ENCODE measurements around the gene TP53BP1.

Gene TP53BP1

GRCh38 chr15:43517354-43518196 is 24.6 kb upstream of the TP53BP1 start, which contains the start of gene MAP1A:
TSS of gene MAP1A (plus strand) at chr15:43517608. CDS start at chr15:43521474, 3,866 bp downstream.
- peak; percentile 19 for DNase-seq

- no peak for DNase-seq
Observed at GRCh38 chr15:43516801-43517353, 23.9 kb upstream of the TP53BP1 start.

- no peak for DNase-seq
Observed at GRCh38 chr15:43516185-43516584, 23.2 kb upstream of the TP53BP1 start.

- no peak for DNase-seq
Observed at GRCh38 chr15:43515741-43516140, 22.8 kb upstream of the TP53BP1 start.

- DNase-seq = peak; percentile 12
Observed at GRCh38 chr15:43514241-43515057, 21.5 kb upstream of the TP53BP1 start.

GRCh38 chr15:43513550-43513949 is 20.6 kb upstream of the TP53BP1 start:
- no peak for DNase-seq

GRCh38 chr15:43511012-43511885 is 18.3 kb upstream of the TP53BP1 start:
- peak; percentile 16 for DNase-seq

- DNase-seq = peak; percentile 97
Observed at GRCh38 chr15:43510200-43511011, 17.4 kb upstream of the TP53BP1 start.

- DNase-seq = no peak
Observed at GRCh38 chr15:43509660-43510199, 16.8 kb upstream of the TP53BP1 start.

- no peak for DNase-seq
Observed at GRCh38 chr15:43508991-43509659, 16.2 kb upstream of the TP53BP1 start.

- no peak for DNase-seq
Observed at GRCh38 chr15:43508421-43508820, 15.5 kb upstream of the TP53BP1 start.

GRCh38 chr15:43505738-43506137 is 12.8 kb upstream of the TP53BP1 start:
- DNase-seq = no peak

- DNase-seq = no peak
Observed at GRCh38 chr15:43499635-43500034, 6.7 kb upstream of the TP53BP1 start.

- no peak for DNase-seq
Observed at GRCh38 chr15:43498990-43499389, 6.0 kb upstream of the TP53BP1 start.

GRCh38 chr15:43493703-43494472 is 932 bp upstream of the TP53BP1 start:
- no peak for DNase-seq

- no peak for DNase-seq
Observed at GRCh38 chr15:43492266-43492665, 690 bp downstream of the TP53BP1 start.

GRCh38 chr15:43489191-43489590 is 3.8 kb downstream of the TP53BP1 start:
- DNase-seq = no peak

- no peak for DNase-seq
Observed at GRCh38 chr15:43488790-43489189, 4.2 kb downstream of the TP53BP1 start.

- no peak for DNase-seq
Observed at GRCh38 chr15:43487271-43487895, 5.6 kb downstream of the TP53BP1 start.
